Measurements from ENCODE around the gene RPS6KA5.

The RPS6KA5 gene

DNA sequence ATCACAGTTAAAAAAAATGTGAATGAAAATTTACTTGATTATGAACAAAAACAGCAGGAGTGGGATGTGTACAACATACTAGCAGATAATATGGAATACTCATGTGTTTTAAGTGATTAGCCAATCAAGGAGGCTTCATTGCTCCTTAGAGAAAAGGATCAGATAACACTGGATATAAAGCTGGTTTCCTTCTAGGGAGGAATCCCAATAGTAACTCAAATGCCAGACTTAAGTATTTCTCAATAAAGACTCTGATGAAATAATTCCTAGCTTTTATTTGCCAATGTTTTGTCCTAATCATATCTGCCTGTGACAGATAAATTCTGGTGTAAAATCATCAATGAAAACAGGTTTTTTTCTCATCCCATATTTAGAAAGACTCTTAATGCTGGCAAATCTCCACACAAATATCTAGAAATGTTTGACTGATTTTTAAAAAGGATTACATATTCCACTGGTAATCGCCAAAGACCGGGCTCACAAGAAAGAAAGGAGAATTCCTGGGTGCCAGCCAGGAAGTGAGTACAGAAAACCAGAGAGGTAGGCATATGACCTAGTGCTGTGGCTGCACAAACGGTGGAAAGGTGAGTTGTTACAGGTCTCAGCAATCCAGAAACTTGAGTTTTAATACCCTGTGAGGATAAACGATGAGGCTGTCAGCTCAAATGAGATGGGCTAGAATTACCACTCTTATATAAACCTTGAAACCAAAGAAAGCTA lies 135.7 kb downstream of the RPS6KA5 start:
- DNase-seq, result no peak

DNA sequence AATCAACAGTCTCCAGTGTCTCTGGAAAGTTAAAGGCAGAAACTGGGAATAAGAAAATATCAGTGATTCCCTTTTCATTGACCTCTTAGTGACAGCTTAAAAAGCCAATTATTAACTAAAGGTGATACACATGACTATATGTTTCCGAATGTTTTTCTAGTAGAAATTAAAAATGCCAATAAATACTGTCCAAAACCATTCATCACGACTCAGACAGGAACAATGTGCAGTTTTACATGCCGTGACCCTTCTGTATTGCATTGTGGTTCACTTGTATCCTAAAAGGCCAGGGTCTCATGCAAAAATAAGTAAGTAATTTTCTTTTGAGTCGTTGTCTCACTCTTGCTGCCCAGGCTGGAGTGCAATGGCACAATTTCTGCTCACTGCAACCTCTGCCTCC lies 138.3 kb downstream of the RPS6KA5 start:
- no peak for DNase-seq

DNA sequence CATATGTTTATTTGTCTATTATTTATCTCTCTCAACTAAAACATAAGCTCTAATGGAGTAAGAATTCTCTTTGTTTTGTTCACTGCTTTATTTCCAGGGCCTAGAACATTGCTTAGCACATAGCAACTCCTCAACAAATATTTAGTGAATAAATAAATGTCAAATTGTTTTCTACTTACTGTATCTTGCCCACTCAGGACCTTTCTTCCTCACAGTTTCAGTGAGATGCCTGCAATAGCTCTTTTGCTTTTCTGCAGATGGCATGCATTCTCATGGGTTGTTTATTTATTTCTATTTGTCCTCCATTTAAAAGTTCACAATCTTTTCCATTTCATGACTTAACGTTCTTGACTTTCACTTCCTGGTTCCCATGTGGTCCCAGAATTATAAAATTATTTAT lies 149.3 kb downstream of the RPS6KA5 start:
- DNase-seq, result no peak

DNA sequence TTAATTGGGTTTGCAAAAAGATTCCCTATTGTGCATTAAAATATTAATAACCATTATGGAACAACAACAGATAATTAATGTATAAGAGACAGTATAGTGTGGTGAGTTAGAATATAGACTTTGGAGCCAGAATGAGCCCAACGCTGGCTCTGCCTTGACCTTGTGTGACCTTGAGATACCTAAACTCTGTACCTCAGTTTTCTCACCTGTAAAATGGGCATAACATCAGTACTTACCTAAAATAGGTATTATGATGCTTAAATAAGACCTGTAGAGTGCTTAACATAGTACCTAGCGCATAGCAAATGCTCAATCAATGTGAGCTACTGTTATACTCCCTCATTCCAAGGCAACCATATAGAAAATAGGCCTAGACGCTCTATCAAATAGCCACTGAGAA lies 153.3 kb downstream of the RPS6KA5 start:
- DNase-seq, result no peak

DNA sequence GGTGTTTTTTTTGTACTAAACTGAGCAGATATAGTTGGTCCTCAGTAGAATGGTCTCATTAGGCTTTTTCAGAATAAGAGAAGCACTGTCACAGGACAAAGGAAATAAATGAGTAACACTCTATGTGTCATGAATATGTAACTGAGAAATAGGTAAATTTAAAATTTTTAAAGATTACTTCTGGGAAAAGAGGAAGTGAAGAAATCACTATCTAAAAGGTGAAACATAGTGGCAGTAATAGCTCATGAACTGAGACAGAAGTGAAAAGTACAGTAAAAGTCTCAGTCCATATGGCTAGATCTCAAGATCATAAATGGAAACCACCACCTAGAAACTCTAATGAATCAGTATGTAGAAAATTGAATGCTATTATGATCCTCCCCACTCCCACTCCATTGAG lies 154.9 kb downstream of the RPS6KA5 start:
- no peak for DNase-seq

DNA sequence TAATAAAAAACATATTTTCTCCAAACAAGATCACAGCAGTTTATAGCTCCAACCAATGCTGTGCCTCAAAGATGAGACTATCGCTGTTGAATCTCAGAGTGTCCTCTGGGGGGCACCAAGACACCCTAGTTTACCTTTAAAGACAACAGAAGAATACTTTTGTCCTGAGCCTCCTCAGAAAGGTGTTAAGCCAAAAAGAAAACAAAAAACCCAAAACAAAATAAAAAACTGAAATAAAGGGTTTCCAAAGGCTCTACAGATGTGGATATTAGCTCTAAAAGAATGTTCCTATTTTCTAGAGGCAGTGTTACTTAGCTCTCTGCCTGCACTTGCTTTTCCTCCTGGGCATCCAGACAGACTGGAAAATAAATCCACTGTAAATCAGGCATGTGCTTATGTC lies 157.3 kb downstream of the RPS6KA5 start:
- peak; percentile 66 for DNase-seq

DNA sequence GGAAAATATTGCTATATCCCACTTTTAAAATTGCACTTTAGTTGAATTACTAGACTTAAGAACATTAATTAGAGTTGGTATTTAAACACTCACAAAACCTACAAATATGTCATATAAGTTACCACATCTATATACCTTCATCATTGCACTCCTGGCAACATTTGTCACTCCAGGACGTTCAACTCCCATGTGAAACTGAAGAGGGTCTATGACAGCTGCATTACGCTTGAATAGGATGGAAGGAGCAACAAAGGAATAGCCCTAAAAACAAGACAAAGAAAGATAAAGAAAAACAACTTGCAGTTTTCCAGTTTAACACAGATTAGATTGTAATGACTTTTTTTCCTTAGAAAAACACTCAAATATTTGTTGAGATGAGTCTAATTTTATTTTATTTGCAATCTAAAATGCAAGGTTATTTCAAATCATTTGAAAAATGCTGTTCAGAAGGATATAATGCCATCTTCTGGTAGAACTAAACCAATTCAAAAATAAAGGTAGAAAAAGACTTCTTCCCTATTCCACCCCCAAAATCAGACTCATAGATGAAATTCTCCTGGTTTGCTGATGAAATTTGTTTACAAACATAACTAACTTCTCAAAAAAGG lies 159.9 kb downstream of the RPS6KA5 start:
- DNase-seq, result no peak

DNA sequence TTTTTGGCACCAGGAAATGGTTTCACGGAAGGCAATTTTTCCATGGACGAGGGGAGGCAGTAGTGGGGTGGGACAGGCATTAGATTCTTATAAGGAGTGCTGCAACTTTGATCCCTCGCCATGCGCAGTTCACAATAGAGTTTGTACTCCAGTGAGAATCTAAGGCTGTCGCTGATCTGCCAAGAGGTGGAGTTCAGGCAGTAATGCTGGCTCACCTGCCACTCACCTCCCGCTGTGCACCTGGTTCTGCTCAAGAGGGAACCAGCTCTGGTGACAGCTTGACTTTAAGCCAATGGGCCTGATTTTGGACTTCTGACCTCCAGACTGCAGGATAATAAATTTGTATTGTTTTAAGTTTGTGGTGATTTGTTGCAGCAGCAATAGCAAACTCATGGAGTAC lies 163.4 kb downstream of the RPS6KA5 start:
- DNase-seq, result no peak

DNA sequence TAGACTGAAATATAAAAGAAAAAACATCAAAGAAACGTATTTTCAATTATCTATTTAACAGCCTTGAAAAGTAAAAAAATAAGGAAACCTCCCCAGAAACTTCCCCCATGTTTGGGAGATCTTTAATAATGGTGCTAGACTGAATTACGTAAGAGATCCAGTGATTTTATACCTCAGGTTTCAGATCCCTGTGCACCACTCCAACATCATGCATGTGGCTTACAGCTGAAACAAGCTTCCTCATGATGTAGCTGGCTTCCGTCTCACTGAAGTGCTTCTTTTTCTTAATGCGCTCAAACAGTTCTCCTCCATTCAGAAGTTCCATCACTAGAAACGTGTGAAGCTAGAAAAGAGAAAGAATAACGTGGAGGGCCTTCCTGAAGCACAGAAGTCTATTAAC lies 166.2 kb downstream of the RPS6KA5 start:
- DNase-seq, result no peak

DNA sequence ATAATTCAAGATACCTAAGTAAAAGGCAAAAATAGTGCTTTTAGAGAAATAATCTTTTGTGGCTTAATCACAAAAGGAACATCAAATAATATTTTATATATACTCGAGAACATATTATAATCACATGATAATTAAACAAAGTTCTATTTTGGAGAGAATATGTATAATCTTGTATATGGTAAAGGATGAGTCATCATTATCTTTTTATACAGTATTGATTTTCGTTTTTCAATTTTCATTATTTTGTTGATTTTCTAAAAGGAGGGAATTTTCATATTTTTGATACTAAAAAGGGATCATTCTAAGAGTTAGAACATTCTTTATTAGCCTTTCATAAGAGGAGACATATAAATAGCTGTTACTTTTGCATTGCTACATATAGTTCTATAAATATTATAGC lies 166.9 kb downstream of the RPS6KA5 start:
- DNase-seq, result no peak

DNA sequence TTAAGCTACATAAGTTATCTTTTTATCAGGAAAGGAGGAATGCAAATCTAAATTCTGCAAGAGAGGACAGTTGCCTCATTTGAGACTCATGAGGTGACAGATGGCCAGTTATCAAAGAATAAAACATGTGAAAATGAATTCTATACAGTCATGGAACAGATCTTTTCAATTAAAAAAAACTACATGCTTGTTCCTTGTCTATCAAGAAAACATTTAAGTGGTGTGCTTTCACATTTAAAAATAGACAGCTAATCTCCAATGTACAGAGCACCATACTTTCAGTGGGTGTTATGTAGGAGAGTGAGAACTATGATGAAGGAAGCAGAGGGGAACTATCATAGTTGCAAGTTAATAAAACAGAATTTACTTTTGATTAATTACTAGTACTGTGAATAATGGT lies 167.5 kb downstream of the RPS6KA5 start:
- DNase-seq, result no peak

DNA sequence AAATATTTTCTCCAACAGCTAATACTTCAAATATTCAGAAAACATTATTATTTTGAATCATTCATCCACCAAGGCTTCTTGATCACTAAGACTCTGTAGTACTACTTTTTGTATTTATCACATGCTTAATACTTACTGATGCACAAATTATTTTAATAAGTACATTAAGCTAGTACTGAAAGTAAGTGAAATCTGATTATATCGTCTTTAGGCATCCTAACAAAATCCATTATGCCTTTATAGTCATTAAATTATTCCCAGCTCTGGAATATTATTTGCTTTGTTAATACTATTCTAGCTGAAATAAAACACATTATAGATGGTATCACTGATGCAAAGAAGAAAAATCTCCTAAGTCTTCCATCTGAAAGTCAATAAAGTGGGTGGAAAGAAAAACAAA lies 169.1 kb downstream of the RPS6KA5 start:
- DNase-seq, result no peak

DNA sequence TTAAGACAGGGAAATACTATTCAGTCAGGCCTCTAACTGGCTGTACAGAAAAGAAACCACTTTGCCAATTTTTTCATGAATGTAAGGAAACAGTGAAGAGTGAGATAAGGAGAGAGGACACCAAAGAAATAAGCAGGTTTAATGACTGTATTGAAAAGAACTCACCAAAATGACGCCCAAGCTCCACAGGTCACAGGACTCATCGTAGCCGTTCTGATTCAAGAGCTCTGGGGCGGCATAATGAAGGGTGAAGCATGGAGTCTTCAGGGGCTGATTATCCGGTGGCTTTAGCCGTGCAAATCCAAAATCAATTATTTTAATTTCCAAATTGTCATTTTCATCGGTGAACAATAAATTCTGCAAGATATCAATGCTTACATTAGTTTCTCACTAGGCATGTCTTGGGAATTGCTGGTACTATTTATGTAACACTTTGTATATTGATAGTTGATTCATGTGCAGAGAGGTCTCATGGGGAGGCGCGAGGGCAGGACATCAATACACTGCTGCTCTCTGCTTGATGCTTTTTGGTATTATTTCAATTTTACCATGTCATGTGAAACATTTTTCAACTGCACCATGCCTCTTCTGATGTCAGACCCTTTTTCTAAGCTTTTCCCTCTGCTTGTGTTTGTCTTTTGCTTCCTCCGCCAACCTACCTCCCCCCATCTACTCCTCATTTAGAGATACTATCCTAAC lies 170.0 kb downstream of the RPS6KA5 start:
- DNase-seq, result no peak

DNA sequence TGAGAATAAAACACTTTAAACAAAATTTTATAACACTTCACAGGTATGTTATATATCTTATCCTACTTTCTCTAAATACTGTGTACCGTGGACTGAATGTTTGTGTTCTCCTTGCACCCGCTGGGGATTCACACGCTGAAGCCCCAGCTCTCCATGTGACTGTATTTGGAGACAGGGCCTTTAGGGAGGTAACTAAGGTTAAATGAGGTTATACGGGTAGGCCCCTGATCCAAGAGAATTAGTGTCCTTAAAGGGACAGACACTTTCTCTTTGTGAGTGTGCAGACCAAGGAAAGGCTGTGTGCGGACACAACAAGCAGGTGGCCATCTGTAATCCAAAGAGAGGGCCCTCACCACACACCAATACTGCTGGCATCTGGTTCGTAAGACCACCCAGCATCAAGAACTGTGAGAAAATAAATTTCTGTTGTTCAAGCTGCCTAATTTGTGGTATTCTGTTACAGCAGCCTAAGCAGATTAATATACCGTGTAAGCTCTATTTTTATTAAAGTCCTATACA lies 174.1 kb downstream of the RPS6KA5 start:
- DNase-seq, result no peak

DNA sequence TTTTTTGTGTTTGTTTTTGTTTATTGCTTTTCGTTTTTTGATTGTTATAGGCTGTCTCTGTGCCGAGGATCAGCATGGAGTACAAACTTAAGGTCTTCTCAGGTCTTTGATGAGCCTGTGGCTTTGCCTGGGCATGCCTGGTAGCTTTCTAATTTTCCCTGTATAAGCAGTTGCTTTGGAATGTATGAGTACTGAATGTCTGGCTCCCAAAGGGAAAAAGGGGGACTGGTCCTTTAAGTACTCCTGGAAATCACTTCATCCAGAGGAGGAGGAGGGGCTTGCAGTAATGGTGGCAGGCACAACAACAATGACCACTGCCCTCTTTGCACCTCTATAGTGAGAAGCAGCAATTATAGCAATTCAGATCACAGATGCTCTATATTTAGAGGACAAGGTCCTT lies 176.7 kb downstream of the RPS6KA5 start:
- no peak for DNase-seq

DNA sequence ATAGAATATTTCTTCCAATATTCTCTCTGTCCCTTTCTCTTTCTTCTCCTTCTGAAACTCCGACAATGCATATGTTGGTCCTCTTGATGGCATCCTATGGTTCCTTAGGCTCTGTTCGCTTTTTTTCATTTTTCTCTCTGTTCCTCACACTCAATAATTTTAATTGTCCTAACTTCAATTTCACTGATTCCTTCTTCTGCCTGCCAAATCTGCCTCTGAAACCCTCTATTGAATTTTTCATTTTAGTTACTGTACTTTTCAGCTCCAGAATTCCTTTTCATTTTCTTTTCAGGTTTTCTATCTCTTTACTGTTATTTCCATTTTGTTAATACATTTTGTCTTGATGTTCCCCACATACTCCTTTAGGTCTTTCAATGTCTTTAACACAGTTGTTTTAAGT lies 177.2 kb downstream of the RPS6KA5 start:
- DNase-seq, result no peak

DNA sequence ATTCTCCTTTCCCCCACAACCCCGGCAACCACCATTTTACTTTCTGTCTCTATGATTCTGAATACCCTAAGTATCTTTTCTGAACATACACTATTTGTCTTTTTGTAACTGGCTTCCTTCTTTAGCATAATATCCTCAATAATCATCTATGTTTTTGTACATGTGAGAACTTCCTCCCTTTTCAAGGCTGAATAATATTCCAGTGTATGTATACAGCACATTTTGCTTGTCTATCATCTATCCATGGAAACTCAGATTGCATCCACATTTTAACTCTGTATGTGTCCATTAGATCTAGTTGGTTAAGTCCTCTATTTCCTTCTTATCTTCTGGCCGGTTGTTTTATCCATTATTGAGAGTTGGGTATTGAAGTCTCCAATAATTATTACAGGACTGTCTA lies 180.2 kb downstream of the RPS6KA5 start:
- DNase-seq, result no peak

DNA sequence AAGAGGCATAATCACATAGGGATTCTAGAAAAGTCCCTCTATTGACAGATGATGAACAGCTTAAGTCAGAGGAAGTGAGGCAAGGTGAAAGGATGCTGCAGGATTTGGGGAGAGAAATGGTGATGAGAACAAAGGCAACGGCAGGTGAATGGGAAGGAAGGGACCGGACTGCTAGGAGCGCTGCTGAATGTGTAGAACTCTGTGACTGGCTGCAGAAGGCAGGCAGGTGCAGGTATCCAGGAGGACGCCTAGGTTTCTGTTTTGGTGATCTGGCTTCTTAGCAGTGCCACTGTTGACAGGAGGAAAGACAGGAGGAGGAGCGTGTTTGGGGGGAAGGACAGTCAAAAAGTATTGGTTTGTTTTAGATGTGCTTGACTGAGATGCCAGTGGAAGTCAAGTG lies 185.8 kb downstream of the RPS6KA5 start:
- DNase-seq, result no peak

DNA sequence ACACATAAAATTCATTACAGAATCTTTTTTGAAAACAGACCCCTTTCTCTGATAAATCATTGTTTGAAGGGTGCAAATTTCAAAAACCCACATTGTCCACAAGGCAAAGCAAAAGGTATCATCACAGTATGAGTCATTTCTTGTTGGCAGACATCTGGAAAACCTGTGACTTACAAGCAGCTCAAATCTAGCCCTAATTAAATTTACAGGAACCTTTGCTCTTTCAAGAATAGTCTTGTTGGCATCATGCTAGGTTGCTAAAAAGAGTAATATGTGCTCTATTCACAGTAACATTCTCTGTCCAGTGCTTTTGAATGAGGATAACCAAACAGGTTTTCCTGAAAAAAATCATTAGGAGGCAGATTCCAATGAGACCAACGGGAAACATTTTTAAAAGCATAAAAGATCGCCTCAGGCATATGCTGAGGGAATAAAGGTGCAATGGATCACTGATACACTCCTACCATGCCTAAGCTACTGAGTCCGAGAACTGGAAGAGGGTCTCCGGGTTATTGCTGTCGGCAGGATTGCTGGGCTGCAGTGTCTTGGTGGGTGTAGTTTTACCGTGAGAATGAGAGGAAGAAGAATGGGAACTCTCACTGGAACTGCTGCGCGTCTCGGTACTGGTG lies 188.7 kb downstream of the RPS6KA5 start:
- DNase-seq, result no peak

DNA sequence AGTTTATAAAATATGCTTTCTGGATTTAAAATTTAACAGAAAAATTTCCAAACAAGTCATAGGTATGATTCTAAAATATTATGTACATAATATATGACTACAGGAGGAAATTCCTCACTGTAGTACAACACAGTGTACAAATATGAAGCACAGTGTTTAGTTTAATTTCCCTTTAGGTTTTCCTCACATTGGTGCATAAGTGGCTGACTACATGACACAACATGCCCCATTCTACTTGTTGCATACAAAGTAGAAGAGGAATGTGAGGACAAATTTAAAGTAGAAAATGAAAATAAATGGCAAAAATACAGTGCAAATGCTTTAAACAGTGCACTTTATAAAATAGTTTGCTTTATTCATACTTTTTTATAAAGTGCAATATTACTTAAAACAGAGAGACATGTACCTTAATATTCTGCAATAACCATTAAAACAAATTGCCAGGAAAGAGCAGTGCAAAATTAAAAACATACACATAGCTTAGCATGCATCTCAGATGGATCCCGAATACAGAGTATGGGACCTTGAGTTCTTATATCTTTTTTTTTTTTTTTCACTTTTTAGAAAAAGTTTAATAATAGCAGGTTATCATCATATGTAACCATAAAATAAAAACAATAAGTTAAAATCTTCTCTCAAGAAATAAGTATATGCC lies 189.4 kb downstream of the RPS6KA5 start:
- no peak for DNase-seq

DNA sequence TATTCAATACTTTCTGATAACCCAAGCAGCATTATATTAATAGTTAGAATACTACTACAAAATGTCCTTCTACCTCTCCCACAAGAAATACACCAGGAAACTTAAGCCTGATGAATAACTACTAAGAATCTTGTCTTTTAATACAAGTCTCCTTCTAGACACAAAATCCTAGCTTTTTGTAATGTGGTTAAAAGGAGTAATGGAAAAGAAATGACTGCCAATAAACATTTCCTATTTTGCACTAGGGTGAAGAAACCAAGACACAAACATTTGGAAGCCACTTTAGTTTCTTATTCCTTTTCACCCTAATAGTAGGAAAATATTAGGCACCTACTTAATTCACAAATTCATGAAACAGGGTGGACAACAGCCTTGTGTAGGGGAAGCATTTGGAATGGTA lies 192.9 kb downstream of the RPS6KA5 start:
- no peak for DNase-seq

DNA sequence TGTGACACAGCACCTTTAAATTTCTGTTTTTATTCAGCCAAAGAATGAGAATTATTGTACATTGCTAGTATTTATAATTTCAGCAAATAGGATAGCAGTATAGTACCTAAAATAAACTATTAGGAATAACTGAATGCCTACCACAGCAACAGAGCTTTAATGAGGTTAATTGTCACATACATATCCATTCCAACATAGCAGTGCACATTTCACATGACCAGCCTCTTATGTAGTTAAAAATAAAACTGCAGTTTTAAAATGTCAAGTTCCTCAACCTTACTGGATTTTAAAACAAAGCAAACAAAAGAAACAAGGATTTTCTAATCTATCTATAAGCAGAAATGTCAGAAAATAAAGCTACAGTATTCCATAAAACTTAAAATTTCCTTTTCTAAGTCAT lies 193.6 kb downstream of the RPS6KA5 start:
- no peak for DNase-seq

DNA sequence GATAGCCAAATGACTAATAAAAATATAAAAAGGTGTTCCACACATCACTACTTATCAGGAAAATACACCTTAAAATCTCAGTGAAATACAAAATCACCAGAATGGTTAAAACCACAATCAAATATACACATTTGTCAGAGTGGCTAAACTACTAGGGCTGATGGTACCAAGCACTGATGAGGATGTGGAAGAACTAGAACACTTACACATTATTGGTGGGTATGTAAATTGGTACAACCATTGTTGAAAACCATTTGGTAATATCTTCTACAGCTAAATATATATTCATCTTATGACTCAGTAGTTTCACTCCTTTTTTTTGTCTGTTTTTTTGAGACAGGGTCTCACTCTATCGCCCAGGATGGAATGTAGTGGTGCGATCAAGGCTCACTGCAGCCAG lies 195.7 kb downstream of the RPS6KA5 start:
- DNase-seq, result no peak
